ENCODE data around the gene SMIM31. TPM values are rescaled to one million over a fixed set of nuclear protein-coding genes. Genes with fewer than 3 reads are reported as not detected.

SMIM31 gene
- 10 to 100 TPM; 16.7 to 86.1 (median 33.0) TPM for polyA plus RNA-seq
- long read RNA-seq, donor 1, transcript SMIM31-201 (3 exons, 3,123 nt) = major isoform, 41 of 72 reads
- long read RNA-seq, donor 1, partial matches to known transcripts = 26 of 72 reads
- long read RNA-seq, donor 1, other reads (novel, unspliced or antisense) = 5 of 72 reads
- long read RNA-seq, donor 2, transcript SMIM31-201 (3 exons, 3,123 nt) = major isoform, 7 of 13 reads
- long read RNA-seq, donor 2, partial matches to known transcripts = 6 of 13 reads
- long read RNA-seq, donor 2, other reads (novel, unspliced or antisense) = 0 of 13 reads
- long read RNA-seq, donor 3, transcript SMIM31-201 (3 exons, 3,123 nt) = major isoform, 12 of 12 reads
- long read RNA-seq, donor 3, partial matches to known transcripts = 0 of 12 reads
- long read RNA-seq, donor 3, other reads (novel, unspliced or antisense) = 0 of 12 reads
- long read RNA-seq, donor 4 = 0 reads
- long read RNA-seq, donor 5 = 0 reads
- long read RNA-seq, donor 6, transcript SMIM31-201 (3 exons, 3,123 nt) = major isoform, 14 of 14 reads
- long read RNA-seq, donor 6, partial matches to known transcripts = 0 of 14 reads
- long read RNA-seq, donor 6, other reads (novel, unspliced or antisense) = 0 of 14 reads
- long read RNA-seq, donor 7 = 0 reads
- long read RNA-seq, donor 8 = 0 reads
- long read RNA-seq, donor 9, partial matches to known transcripts = 0 of 3 reads
- long read RNA-seq, donor 9, other reads (novel, unspliced or antisense) = 0 of 3 reads
- long read RNA-seq, donor 10, transcript SMIM31-201 (3 exons, 3,123 nt) = major isoform, 27 of 27 reads
- long read RNA-seq, donor 10, partial matches to known transcripts = 0 of 27 reads
- long read RNA-seq, donor 10, other reads (novel, unspliced or antisense) = 0 of 27 reads

- H3K4me1 ChIP-seq (ENCODE audit: control insufficient read depth in 3 of 3, insufficient read depth in 2 of 3, low read depth in 1 of 3, low read length in 2 of 3) = no peaks in the 10 kb centered on the region
- FAIRE-seq (peak; percentile 5), DNase-seq (peak; percentile 93 to 97)
- peaks cover 0 to 10% of the 10 kb centered on the region in 2 donors for H3K9me3 ChIP-seq (ENCODE audit: control insufficient read depth in 2 of 2, insufficient read depth in 1 of 2, low read depth in 1 of 2, low read length in 1 of 2)
- no peaks in the 10 kb centered on the region for H3K36me3 ChIP-seq (ENCODE audit: control insufficient read depth in 3 of 3, insufficient read depth in 2 of 3, low read depth in 1 of 3, low read length in 3 of 3)
- H3K4me3 ChIP-seq (ENCODE audit: low read depth in 1 of 3, low read length in 3 of 3) = peak within 1 kb of the TSS in 2 of 3 donors; percentile 2 to 47
- peak within 1 kb of the TSS; percentile 66 to 97 (median 96) for H3K27ac ChIP-seq (ENCODE audit: low read depth in 1 of 3, low read length in 2 of 3)
- WGBS, 3 donors = 14 to 43% (median 37%) methylated on average over 7 of the region's 7 CpGs
- no peaks in the 10 kb centered on the region for H3K27me3 ChIP-seq (ENCODE audit: control insufficient read depth in 3 of 3, insufficient read depth in 3 of 3, low read length in 3 of 3)
Measured at GRCh38 chr4:164753873-164754488, at the start of gene SMIM31. TSS of gene SMIM31 (plus strand) at chr4:164754131. CDS start at chr4:164770444, 16,313 bp downstream.

- FAIRE-seq = no peak
- Histone ChIP-seq H3K27me3 (ENCODE audit: control insufficient read depth in 3 of 3, insufficient read depth in 3 of 3, low read length in 3 of 3) (peaks cover 0 to 2% (median 0%) of the 10 kb centered on the region in 3 donors), H3K4me3 (ENCODE audit: low read depth in 1 of 3, low read length in 3 of 3) (no peak overlapping the region), H3K4me1 (ENCODE audit: control insufficient read depth in 3 of 3, insufficient read depth in 2 of 3, low read depth in 1 of 3, low read length in 2 of 3) (no peaks in the 10 kb centered on the region), H3K9me3 (ENCODE audit: control insufficient read depth in 2 of 2, insufficient read depth in 1 of 2, low read depth in 1 of 2, low read length in 1 of 2) (no peaks in the 10 kb centered on the region), H3K36me3 (ENCODE audit: control insufficient read depth in 3 of 3, insufficient read depth in 2 of 3, low read depth in 1 of 3, low read length in 3 of 3) (no peaks in the 10 kb centered on the region), H3K27ac (ENCODE audit: low read depth in 1 of 3, low read length in 2 of 3) (no peak overlapping the region)
- no peak for DNase-seq
- WGBS, 3 donors = 59 to 72% (median 61%) methylated on average over 4 of the region's 4 CpGs
Measured at GRCh38 chr4:164706675-164707074, 47.3 kb upstream of the SMIM31 start.

GRCh38 chr4:164716901-164717300, 37.0 kb upstream of the SMIM31 start:
- no peaks in the 10 kb centered on the region for H3K36me3 ChIP-seq (ENCODE audit: control insufficient read depth in 3 of 3, insufficient read depth in 2 of 3, low read depth in 1 of 3, low read length in 3 of 3)
- H3K9me3 ChIP-seq (ENCODE audit: control insufficient read depth in 2 of 2, insufficient read depth in 1 of 2, low read depth in 1 of 2, low read length in 1 of 2) = no peaks in the 10 kb centered on the region
- DNase-seq (peak; percentile 2 to 4), FAIRE-seq (no peak)
- H3K4me1 ChIP-seq (ENCODE audit: control insufficient read depth in 3 of 3, insufficient read depth in 2 of 3, low read depth in 1 of 3, low read length in 2 of 3) = no peaks in the 10 kb centered on the region
- no peak overlapping the region for H3K27ac ChIP-seq (ENCODE audit: low read depth in 1 of 3, low read length in 2 of 3)
- WGBS, 3 donors = 60 to 73% (median 66%) methylated on average over 3 of the region's 3 CpGs
- no peak overlapping the region for H3K4me3 ChIP-seq (ENCODE audit: low read depth in 1 of 3, low read length in 3 of 3)
- no peaks in the 10 kb centered on the region for H3K27me3 ChIP-seq (ENCODE audit: control insufficient read depth in 3 of 3, insufficient read depth in 3 of 3, low read length in 3 of 3)

- no peaks in the 10 kb centered on the region for H3K27me3 ChIP-seq (ENCODE audit: control insufficient read depth in 3 of 3, insufficient read depth in 3 of 3, low read length in 3 of 3)
- no peak overlapping the region for H3K4me3 ChIP-seq (ENCODE audit: low read depth in 1 of 3, low read length in 3 of 3)
- no peak for DNase-seq
- WGBS, 3 donors = 80 to 85% (median 85%) methylated on average over 2 of the region's 2 CpGs
- no peaks in the 10 kb centered on the region for H3K36me3 ChIP-seq (ENCODE audit: control insufficient read depth in 3 of 3, insufficient read depth in 2 of 3, low read depth in 1 of 3, low read length in 3 of 3)
- FAIRE-seq = no peak
- H3K9me3 ChIP-seq (ENCODE audit: control insufficient read depth in 2 of 2, insufficient read depth in 1 of 2, low read depth in 1 of 2, low read length in 1 of 2) = no peaks in the 10 kb centered on the region
- no peak overlapping the region for H3K27ac ChIP-seq (ENCODE audit: low read depth in 1 of 3, low read length in 2 of 3)
- no peaks in the 10 kb centered on the region for H3K4me1 ChIP-seq (ENCODE audit: control insufficient read depth in 3 of 3, insufficient read depth in 2 of 3, low read depth in 1 of 3, low read length in 2 of 3)
Measured at GRCh38 chr4:164718827-164719226, 35.1 kb upstream of the SMIM31 start.

- Histone ChIP-seq H3K36me3 (ENCODE audit: control insufficient read depth in 3 of 3, insufficient read depth in 2 of 3, low read depth in 1 of 3, low read length in 3 of 3) (no peaks in the 10 kb centered on the region), H3K9me3 (ENCODE audit: control insufficient read depth in 2 of 2, insufficient read depth in 1 of 2, low read depth in 1 of 2, low read length in 1 of 2) (no peaks in the 10 kb centered on the region), H3K27ac (ENCODE audit: low read depth in 1 of 3, low read length in 2 of 3) (no peak overlapping the region), H3K4me1 (ENCODE audit: control insufficient read depth in 3 of 3, insufficient read depth in 2 of 3, low read depth in 1 of 3, low read length in 2 of 3) (no peaks in the 10 kb centered on the region), H3K4me3 (ENCODE audit: low read depth in 1 of 3, low read length in 3 of 3) (no peak overlapping the region), H3K27me3 (ENCODE audit: control insufficient read depth in 3 of 3, insufficient read depth in 3 of 3, low read length in 3 of 3) (peaks cover 0 to 2% (median 0%) of the 10 kb centered on the region in 3 donors)
- WGBS, 3 donors = 58 to 72% (median 69%) methylated on average over 4 of the region's 4 CpGs
- FAIRE-seq (no peak), DNase-seq (no peak)
Measured at GRCh38 chr4:164725066-164725465, 28.9 kb upstream of the SMIM31 start.

GRCh38 chr4:164730705-164731393, 23.1 kb upstream of the SMIM31 start:
- H3K27me3 ChIP-seq (ENCODE audit: control insufficient read depth in 3 of 3, insufficient read depth in 3 of 3, low read length in 3 of 3) = no peaks in the 10 kb centered on the region
- H3K4me1 ChIP-seq (ENCODE audit: control insufficient read depth in 3 of 3, insufficient read depth in 2 of 3, low read depth in 1 of 3, low read length in 2 of 3) = no peaks in the 10 kb centered on the region
- FAIRE-seq = no peak
- DNase-seq = no peak
- no peaks in the 10 kb centered on the region for H3K9me3 ChIP-seq (ENCODE audit: control insufficient read depth in 2 of 2, insufficient read depth in 1 of 2, low read depth in 1 of 2, low read length in 1 of 2)
- no peaks in the 10 kb centered on the region for H3K36me3 ChIP-seq (ENCODE audit: control insufficient read depth in 3 of 3, insufficient read depth in 2 of 3, low read depth in 1 of 3, low read length in 3 of 3)
- 43 to 49% (median 45%) methylated on average over 4 of the region's 4 CpGs for WGBS, 3 donors
- H3K27ac ChIP-seq (ENCODE audit: low read depth in 1 of 3, low read length in 2 of 3) = no peak overlapping the region
- no peak overlapping the region for H3K4me3 ChIP-seq (ENCODE audit: low read depth in 1 of 3, low read length in 3 of 3)

GRCh38 chr4:164731827-164732474, 22.0 kb upstream of the SMIM31 start:
- no peaks in the 10 kb centered on the region for H3K9me3 ChIP-seq (ENCODE audit: control insufficient read depth in 2 of 2, insufficient read depth in 1 of 2, low read depth in 1 of 2, low read length in 1 of 2)
- FAIRE-seq (peak; percentile 39), DNase-seq (peak; percentile 44 to 51)
- no peak overlapping the region for H3K4me3 ChIP-seq (ENCODE audit: low read depth in 1 of 3, low read length in 3 of 3)
- no peaks in the 10 kb centered on the region for H3K27me3 ChIP-seq (ENCODE audit: control insufficient read depth in 3 of 3, insufficient read depth in 3 of 3, low read length in 3 of 3)
- no peaks in the 10 kb centered on the region for H3K36me3 ChIP-seq (ENCODE audit: control insufficient read depth in 3 of 3, insufficient read depth in 2 of 3, low read depth in 1 of 3, low read length in 3 of 3)
- H3K27ac ChIP-seq (ENCODE audit: low read depth in 1 of 3, low read length in 2 of 3) = no peak overlapping the region
- H3K4me1 ChIP-seq (ENCODE audit: control insufficient read depth in 3 of 3, insufficient read depth in 2 of 3, low read depth in 1 of 3, low read length in 2 of 3) = no peaks in the 10 kb centered on the region
- 19 to 30% (median 20%) methylated on average over 5 of the region's 5 CpGs for WGBS, 3 donors

All from small intestine (tissue), 16 donors.